Activated naive CD4-positive, alpha-beta T cell treated with anti-CD3 and anti-CD28 coated beads for 36 hours (primary cell): ENCODE results near the gene GDPD2. TPM values are rescaled to one million over a fixed set of nuclear protein-coding genes. Genes with fewer than 3 reads are reported as not detected.
"Not testable (repeated sequence)": the region's sequence is repeated elsewhere in the genome, so short reads cannot be mapped to it uniquely, and the experiment has no call there.

Experiments
- CTCF ChIA-PET: fragments of 350-600 bp; sonication (Branson Sonifier 250); formaldehyde crosslinking; loops from one replicate; lab custom pipeline; 2021; ENCODE audit warnings: antibody characterized with exemption; lab: Charles Lee
- DNase-seq: peaks from one replicate; pipeline ENCODE4 v3.0.0-alpha.2; 2020
- H3K27ac Mint-ChIP-seq: one replicate; pipeline ENCODE4 v1.8.0; 2021; ENCODE audit warnings: mild to moderate bottlenecking, mixed read lengths
- H3K27me3 Mint-ChIP-seq: one replicate; pipeline ENCODE4 v1.8.0; 2021; ENCODE audit warnings: low read depth, mixed read lengths
- H3K36me3 Mint-ChIP-seq: one replicate; pipeline ENCODE4 v1.8.0; 2021; ENCODE audit warnings: low read depth, mixed read lengths
- H3K4me1 Mint-ChIP-seq: one replicate; pipeline ENCODE4 v1.8.0; 2021; ENCODE audit warnings: low read depth, mixed read lengths
- H3K4me3 Mint-ChIP-seq: one replicate; pipeline ENCODE4 v1.8.0; 2021; ENCODE audit warnings: mild to moderate bottlenecking, moderate library complexity, mixed read lengths
- H3K9me3 Mint-ChIP-seq: one replicate; pipeline ENCODE4 v1.8.0; 2021; ENCODE audit warnings: mixed read lengths
- intact Hi-C: fragments of 100-400 bp; cut with micrococcal nuclease; formaldehyde crosslinking; loops from one replicate; pipeline ENCODE4 v1.15.1; 2023
- total RNA-seq, 2 experiments: library from RNA; stranded (reverse); gene quantifications; one replicate each; pipeline ENCODE4 v1.2.3, GENCODE V29; 2021

GDPD2 gene, protein sequence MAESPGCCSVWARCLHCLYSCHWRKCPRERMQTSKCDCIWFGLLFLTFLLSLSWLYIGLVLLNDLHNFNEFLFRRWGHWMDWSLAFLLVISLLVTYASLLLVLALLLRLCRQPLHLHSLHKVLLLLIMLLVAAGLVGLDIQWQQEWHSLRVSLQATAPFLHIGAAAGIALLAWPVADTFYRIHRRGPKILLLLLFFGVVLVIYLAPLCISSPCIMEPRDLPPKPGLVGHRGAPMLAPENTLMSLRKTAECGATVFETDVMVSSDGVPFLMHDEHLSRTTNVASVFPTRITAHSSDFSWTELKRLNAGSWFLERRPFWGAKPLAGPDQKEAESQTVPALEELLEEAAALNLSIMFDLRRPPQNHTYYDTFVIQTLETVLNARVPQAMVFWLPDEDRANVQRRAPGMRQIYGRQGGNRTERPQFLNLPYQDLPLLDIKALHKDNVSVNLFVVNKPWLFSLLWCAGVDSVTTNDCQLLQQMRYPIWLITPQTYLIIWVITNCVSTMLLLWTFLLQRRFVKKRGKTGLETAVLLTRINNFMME
- not detected for total RNA-seq

DNA sequence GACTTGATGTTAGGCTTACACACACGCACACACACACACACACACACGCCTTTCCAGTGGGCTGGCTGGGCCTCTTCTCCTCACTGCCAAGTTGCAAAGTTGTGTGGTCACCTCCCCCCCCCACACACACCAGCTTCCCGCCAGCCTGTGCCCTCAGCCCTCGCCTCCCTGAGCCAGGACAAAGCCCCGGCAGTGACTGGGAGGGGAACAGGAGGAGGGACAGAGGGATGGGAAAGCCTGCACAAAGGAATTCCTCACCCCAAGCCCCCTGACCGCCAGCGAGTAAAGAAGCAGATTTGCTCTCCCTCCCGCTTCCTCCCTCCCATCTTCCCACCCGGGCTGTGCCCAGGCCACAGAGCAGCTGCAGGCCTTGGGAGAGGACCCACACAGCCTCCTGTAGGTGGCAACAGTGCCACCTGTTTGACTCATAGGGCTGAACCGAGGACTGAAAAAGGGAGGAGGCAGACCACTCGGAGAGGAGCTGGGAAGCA lies at the start of gene GDPD2:
Gene GDPD2, plus strand, starts transcription at position 464 of the 491 bp plus-strand sequence. CDS start 1,671 bp downstream, outside the sequence.
- Mint-ChIP-seq H3K27ac (no peak within 1 kb of the TSS), H3K27me3 (no peaks in the 10 kb centered on the region), H3K4me1 (no peaks in the 10 kb centered on the region), H3K9me3 (no peaks in the 10 kb centered on the region), H3K4me3 (no peak within 1 kb of the TSS), H3K36me3 (no peaks in the 10 kb centered on the region)
- intact Hi-C loops, result no loop called here
- CTCF ChIA-PET, result interaction anchor here (0.6 to 1.0 kb wide), 2 partner anchors 9 to 380 kb away, joined by 3 to 4 read pairs; no protein-coding TSS in a partner anchor
- no peak for DNase-seq

DNA sequence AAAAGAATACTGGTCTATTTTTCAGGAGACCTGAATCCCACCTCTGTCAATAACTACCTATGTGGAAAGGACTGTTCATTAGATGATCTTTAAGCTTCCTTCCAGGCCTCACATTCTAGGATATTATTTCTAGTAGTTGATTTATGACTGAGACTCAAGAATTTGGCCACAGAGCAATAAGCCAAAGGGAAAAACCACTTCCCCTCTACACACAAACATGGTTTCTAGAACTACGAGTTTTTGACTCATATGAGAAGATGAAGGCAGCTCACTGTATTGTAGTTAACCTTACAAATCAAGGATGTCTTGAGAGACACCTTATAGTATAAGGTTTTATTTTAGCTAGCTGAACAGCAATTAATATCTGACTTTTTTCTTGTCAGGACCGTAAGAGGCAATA lies 36.9 kb upstream of the GDPD2 start:
- Mint-ChIP-seq H3K4me1 (no peaks in the 10 kb centered on the region), H3K9me3 (no peaks in the 10 kb centered on the region), H3K36me3 (peaks cover 4% of the 10 kb centered on the region), H3K27ac (no peak overlapping the region), H3K27me3 (no peaks in the 10 kb centered on the region), H3K4me3 (no peak overlapping the region)
- CTCF ChIA-PET, result no interaction called here
- intact Hi-C loops, result no loop called here
- DNase-seq, result no peak

DNA sequence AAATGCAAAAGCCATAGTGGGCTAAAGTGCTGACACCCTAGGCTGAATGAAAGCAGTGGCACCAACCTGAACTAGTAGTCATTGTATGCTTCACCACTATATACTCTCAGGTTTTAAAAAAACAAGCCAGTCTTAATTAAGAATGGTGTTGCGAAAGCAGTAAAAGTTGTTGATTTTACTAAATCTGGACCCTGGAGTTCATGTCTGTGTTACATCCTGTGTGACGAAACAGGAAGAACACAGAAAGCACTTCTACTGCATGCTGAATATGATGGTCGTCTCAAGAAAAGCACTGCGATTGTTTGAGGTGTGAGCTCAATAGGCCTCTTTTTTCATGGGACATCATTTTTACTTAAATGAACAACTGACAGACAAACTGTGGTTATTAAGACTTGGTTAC lies 24.2 kb upstream of the GDPD2 start:
- DNase-seq, result no peak
- Mint-ChIP-seq H3K4me3 (no peak overlapping the region), H3K4me1 (peaks cover 4% of the 10 kb centered on the region), H3K9me3 (no peaks in the 10 kb centered on the region), H3K27ac (no peak overlapping the region), H3K27me3 (no peaks in the 10 kb centered on the region), H3K36me3 (peaks cover 12% of the 10 kb centered on the region)
- intact Hi-C loops, result no loop called here
- CTCF ChIA-PET, result no interaction called here

DNA sequence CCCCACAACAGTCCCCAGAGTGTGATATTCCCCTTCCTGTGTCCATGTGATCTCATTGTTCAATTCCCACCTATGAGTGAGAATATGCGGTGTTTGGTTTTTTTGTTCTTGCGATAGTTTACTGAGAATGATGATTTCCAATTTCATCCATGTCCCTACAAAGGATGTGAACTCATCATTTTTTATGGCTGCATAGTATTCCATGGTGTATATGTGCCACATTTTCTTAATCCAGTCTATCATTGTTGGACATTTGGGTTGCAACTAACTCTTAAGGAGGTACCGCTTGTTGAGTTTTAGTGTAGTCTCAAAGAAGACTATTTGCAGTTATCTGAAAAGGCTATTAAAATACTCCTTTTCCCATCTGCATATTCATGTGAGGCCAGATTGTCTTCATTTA lies 22.9 kb upstream of the GDPD2 start:
- CTCF ChIA-PET, H3K9me3 Mint-ChIP-seq, H3K4me3 Mint-ChIP-seq, H3K4me1 Mint-ChIP-seq, intact Hi-C loops, H3K27me3 Mint-ChIP-seq, DNase-seq, H3K27ac Mint-ChIP-seq: not testable (repeated sequence)
- H3K36me3 Mint-ChIP-seq, result peaks cover 15% of the 10 kb centered on the region

DNA sequence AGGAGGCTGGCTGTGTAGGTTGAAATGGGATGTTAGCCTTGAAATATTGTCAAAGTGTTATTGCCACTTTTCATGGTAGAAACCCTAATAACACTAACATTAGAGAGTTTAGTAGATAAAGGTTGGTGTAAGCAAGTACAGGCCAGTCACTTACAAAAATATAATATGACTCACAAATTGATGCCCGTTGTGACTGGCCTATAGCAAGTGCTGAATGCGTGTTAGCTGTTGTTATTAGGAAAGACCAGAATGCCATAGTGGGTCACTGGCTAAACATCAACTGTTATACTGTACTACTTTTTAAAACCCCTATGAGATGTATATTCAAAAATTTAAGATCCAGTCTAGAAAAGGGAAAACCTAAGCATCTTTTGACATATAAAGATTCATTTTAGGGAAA lies 20.4 kb upstream of the GDPD2 start:
- intact Hi-C loops, result no loop called here
- Mint-ChIP-seq H3K4me3 (no peak overlapping the region), H3K9me3 (no peaks in the 10 kb centered on the region), H3K27me3 (no peaks in the 10 kb centered on the region), H3K4me1 (peaks cover 4% of the 10 kb centered on the region), H3K36me3 (peaks cover 16% of the 10 kb centered on the region), H3K27ac (no peak overlapping the region)
- DNase-seq, result no peak
- CTCF ChIA-PET, result no interaction called here

DNA sequence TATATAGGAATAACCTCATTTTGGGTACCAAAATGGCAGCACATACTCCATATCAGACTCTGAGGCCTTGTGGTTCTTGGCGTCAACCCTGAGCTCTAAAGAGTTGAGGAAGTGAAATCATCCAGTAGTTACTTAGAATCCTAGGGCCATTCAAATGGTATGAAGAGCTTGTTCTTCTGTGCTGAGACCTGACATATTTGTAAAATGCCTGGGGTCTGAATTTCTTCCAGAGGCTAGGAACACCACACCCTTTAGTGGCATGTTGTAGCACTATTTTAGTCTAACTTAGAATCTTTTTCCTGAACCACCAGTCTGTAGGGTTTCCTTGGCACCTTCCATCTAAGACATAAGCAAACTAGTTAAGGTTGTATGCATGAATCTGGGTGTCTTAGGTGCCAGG lies 18.1 kb upstream of the GDPD2 start:
- H3K9me3 Mint-ChIP-seq, result no peaks in the 10 kb centered on the region
- H3K27ac Mint-ChIP-seq, result no peak overlapping the region
- no peaks in the 10 kb centered on the region for H3K27me3 Mint-ChIP-seq
- DNase-seq, result no peak
- H3K36me3 Mint-ChIP-seq, result peaks cover 13% of the 10 kb centered on the region
- no peak overlapping the region for H3K4me3 Mint-ChIP-seq
- CTCF ChIA-PET, result interaction anchor here (0.6 kb wide), 2 partner anchors 40 to 625 kb away, joined by 3 read pairs; no protein-coding TSS in a partner anchor
- intact Hi-C loops, result no loop called here
- no peaks in the 10 kb centered on the region for H3K4me1 Mint-ChIP-seq

DNA sequence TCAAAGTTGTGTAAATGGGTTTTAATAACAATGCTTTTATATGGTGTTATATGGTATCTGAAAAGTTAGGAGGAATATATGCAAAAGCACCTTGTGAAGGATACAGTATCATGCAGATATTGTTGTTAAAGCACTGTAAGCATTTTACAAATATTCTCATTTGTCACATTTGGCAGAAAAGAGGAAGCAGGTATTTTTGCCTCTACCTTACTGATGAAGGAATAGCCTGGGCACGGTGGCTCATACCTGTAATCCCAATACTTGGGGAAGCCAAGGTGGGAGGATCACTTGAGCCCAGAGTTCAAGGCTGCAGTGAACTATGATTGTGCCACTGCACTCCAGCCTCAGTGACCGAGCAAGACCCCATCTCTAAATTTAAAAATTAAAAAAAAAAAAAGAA lies 12.2 kb upstream of the GDPD2 start:
- CTCF ChIA-PET, result no interaction called here
- peaks cover 6% of the 10 kb centered on the region for H3K36me3 Mint-ChIP-seq
- no peak overlapping the region for H3K4me3 Mint-ChIP-seq
- intact Hi-C loops, result no loop called here
- H3K9me3 Mint-ChIP-seq, result no peaks in the 10 kb centered on the region
- H3K27me3 Mint-ChIP-seq, result no peaks in the 10 kb centered on the region
- no peaks in the 10 kb centered on the region for H3K4me1 Mint-ChIP-seq
- H3K27ac Mint-ChIP-seq, result no peak overlapping the region
- DNase-seq, result no peak

DNA sequence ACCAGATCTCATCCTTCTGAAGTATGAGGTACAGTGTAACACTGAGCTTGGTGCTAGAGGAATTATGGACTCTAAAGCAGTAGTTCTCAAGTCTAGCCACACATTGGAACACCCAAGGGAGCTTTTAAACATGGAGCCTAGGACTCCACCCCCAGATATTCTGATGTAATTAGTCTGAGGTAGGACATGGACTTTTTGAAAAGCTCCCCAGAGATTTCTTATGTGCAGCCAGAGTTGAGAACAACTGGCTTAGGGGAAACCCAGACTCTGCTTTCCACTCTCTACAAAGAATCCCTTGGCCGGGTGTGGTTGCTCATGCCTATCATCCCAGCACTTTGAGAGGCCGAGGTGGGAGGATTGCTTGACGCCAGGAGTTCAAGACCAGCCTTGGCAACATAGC lies 11.6 kb upstream of the GDPD2 start:
- Mint-ChIP-seq H3K27ac (no peak overlapping the region), H3K4me1 (no peaks in the 10 kb centered on the region), H3K4me3 (no peak overlapping the region)

DNA sequence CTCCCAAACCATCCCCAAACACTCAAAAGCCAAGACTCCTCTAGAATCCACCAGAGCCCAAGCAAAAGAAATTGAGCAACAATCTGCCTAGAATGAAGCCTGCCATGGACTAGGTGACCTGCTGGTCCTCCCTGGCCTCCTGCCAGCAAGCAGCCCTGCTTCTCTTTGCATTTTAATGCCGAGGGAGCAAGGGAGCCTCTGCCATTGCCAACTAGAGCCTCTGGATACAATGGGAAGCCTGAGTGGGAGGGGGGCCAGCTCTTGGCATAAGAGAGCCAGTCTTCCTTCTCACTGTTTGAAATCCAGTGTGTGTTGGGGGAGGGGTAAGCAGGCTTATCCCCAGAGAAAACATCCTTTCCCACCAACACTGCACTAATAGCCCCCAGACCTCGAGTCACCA lies 1.5 kb upstream of the GDPD2 start:
- Mint-ChIP-seq H3K4me3 (no peak overlapping the region), H3K4me1 (no peaks in the 10 kb centered on the region), H3K27ac (no peak overlapping the region), H3K36me3 (no peaks in the 10 kb centered on the region), H3K9me3 (no peaks in the 10 kb centered on the region), H3K27me3 (no peaks in the 10 kb centered on the region)
- CTCF ChIA-PET, result no interaction called here
- no peak for DNase-seq
- intact Hi-C loops, result no loop called here

More for the DNA sequence above, 11.6 kb upstream of the GDPD2 start:
- Mint-ChIP-seq H3K36me3 (peaks cover 3% of the 10 kb centered on the region), H3K9me3 (no peaks in the 10 kb centered on the region), H3K27me3 (no peaks in the 10 kb centered on the region)
- no peak for DNase-seq
- intact Hi-C loops, result no loop called here
- CTCF ChIA-PET, result interaction anchor here (1.1 kb wide), 1 partner anchor 122 kb away, joined by 3 read pairs; the partner anchor contains the start of genes KIF4A and PDZD11

DNA sequence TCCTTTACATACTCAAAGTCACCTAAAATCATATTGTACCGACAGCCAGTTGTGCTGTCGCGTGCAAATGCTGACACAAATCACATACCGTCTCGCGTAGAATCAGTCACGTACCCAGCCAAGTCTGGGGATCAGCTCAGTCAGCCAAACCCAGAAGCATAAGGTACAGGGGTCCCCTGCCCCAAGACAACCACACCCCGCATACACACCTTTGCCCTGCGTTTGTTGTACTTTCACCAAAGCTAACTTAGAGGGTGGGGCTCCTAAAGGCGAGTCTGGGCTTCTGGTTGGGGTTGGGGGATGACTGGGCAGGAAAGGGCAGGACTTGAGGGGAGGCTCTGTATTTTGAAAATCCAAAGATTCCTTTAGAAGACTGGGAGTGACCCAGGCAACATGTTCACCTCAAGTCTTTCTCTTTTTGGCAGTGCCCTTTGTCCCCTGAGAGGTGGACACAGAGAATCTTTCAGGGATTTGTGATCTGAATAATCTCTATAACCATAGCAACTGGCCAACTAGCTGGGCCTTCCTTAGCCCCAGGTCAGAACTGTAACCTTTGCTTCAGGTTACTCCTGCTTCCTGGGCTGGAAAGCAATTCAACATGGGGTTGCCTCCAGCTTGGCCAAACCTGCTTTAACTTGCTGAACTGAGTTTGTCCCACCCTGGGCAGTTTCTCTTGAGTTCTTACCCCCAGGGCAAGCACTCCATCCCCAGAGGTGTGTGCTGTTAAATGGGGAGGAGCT lies 992 bp downstream of the GDPD2 start:
- no peak overlapping the region for H3K27ac Mint-ChIP-seq
- no peaks in the 10 kb centered on the region for H3K4me1 Mint-ChIP-seq
- H3K9me3 Mint-ChIP-seq, result no peaks in the 10 kb centered on the region
- H3K27me3 Mint-ChIP-seq, result no peaks in the 10 kb centered on the region
- CTCF ChIA-PET, result no interaction called here
- no peaks in the 10 kb centered on the region for H3K36me3 Mint-ChIP-seq
- intact Hi-C loops, result no loop called here
- DNase-seq, result no peak
- H3K4me3 Mint-ChIP-seq, result no peak overlapping the region

DNA sequence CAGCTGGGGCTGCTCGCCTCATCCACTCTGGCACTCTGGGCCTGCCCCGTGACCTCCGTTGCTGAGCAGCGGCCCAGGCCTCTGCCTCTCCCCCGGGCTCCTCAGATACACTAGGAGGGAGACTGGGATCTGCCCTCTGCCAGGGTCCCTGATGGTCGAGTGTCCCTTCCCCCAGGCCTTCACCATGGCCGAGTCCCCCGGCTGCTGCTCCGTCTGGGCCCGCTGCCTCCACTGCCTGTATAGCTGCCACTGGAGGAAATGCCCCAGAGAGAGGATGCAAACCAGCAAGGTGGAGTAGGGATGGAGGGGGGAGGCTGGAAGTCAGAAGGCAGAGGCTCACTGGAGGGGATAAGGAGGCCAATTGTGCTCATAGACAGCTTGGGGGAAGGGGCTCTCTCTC lies 1.7 kb downstream of the GDPD2 start:
- CTCF ChIA-PET, result no interaction called here
- H3K36me3 Mint-ChIP-seq, result no peaks in the 10 kb centered on the region
- H3K27ac Mint-ChIP-seq, result no peak overlapping the region
- H3K4me1 Mint-ChIP-seq, result no peaks in the 10 kb centered on the region
- H3K9me3 Mint-ChIP-seq, result no peaks in the 10 kb centered on the region
- DNase-seq, result no peak
- intact Hi-C loops, result no loop called here
- H3K4me3 Mint-ChIP-seq, result no peak overlapping the region
- H3K27me3 Mint-ChIP-seq, result no peaks in the 10 kb centered on the region
